Esophagus (tissue), 2 donors: ENCODE results near the gene TTPAL. TPM values are rescaled to one million over a fixed set of nuclear protein-coding genes. Genes with fewer than 3 reads are reported as not detected.

Source experiments
- H3K27ac ChIP-seq, 2 donors: one replicate each; pipeline ENCODE4 v1.5.1; 2013; ENCODE audit warnings: low read depth in 2 of 2, mild to moderate bottlenecking in 2 of 2, inconsistent platforms in 1 of 2, low read length in 1 of 2, moderate library complexity in 1 of 2
- H3K27me3 ChIP-seq, 2 donors: one replicate each; pipeline ENCODE4 v1.6.1; 2013; ENCODE audit warnings: low read length in 2 of 2, control low read depth in 1 of 2, mild to moderate bottlenecking in 1 of 2; ENCODE audit not compliant: insufficient read depth in 2 of 2, control insufficient read depth in 1 of 2
- H3K36me3 ChIP-seq, 2 donors: one replicate each; pipeline ENCODE4 v1.6.1; 2013; ENCODE audit warnings: low read length in 1 of 2; ENCODE audit not compliant: control insufficient read depth in 2 of 2, insufficient read depth in 2 of 2
- H3K4me1 ChIP-seq, 2 donors: one replicate each; pipeline ENCODE4 v1.6.1; 2013; ENCODE audit warnings: low read length in 1 of 2; ENCODE audit not compliant: control insufficient read depth in 2 of 2, insufficient read depth in 2 of 2
- H3K4me3 ChIP-seq, 2 donors: one replicate each; pipeline ENCODE4 v1.5.1; 2013; ENCODE audit warnings: low read length in 2 of 2, mild to moderate bottlenecking in 2 of 2, low read depth in 1 of 2, moderate library complexity in 1 of 2
- H3K9me3 ChIP-seq, 2 donors: one replicate each; pipeline ENCODE4 v1.6.1; 2013; ENCODE audit warnings: mild to moderate bottlenecking in 2 of 2, low read depth in 1 of 2, low read length in 1 of 2, moderate library complexity in 1 of 2; ENCODE audit not compliant: control insufficient read depth in 2 of 2, insufficient read depth in 1 of 2
- WGBS, 2 donors: extraction: QIAGEN DNeasy Blood & Tissue Kit; methylation state at CpG; one replicate each; pipeline ENCODE4 v1.1.7; 2013; 5-methylcytosine and 5-hydroxymethylcytosine counted together
- polyA plus RNA-seq, 2 donors: library from polyadenylated mRNA; stranded (reverse); fragments of 200-250 nt; gene quantifications; one replicate each; pipeline ENCODE4 v1.2.3, GENCODE V29; 2013
- donor health status: healthy with polysubstance abuse.
- donor health status: Bipolar disorder and iron deficiency.

Gene TTPAL
- polyA plus RNA-seq, 2 donors = 3.1 to 5.0 TPM

DNA sequence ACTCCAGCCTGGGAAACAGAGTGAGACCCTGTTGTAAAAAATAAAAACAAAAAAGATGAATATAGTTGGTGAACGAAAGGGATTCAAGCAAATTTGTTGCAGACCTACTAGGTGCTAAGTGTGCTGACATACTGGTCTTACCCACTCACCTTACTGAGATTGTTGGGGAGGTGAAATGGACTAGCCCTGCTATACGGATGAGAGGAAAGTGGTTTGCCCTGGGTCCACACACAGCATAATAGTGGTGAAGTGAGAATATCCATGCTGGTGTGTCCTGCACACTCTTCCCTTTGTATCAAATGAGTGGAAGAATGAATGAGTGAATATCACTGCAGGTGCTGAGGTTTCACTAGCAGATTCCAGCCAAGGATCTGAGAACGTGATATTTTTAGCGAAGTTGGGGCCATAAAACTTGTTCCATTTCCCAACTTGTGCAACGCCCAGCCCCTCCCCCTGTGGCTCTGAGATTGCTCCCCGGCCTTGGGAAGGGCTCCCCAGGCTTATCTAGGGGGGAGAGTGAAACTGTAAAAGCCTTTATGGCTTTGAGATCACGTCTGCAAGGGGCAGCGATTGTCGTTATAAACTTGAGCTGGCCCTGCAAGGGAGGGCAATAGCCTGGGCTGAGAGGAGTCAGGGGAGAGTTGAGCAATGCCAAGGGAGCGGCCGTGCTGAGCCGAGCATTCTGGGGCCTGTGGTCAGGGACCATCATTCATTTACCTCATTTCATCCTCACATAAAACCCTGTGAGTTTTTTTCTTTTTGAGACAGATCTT is 33.2 kb upstream of the TTPAL start:
- H3K36me3 ChIP-seq = no peaks in the 10 kb centered on the region
- H3K4me1 ChIP-seq = peaks cover 0 to 3% of the 10 kb centered on the region in 2 donors
- no peak overlapping the region for H3K4me3 ChIP-seq
- no peaks in the 10 kb centered on the region for H3K27me3 ChIP-seq
- no peaks in the 10 kb centered on the region for H3K9me3 ChIP-seq
- no peak overlapping the region for H3K27ac ChIP-seq
- WGBS, 2 donors = 52 to 56% methylated on average over 12 of the region's 12 CpGs

DNA sequence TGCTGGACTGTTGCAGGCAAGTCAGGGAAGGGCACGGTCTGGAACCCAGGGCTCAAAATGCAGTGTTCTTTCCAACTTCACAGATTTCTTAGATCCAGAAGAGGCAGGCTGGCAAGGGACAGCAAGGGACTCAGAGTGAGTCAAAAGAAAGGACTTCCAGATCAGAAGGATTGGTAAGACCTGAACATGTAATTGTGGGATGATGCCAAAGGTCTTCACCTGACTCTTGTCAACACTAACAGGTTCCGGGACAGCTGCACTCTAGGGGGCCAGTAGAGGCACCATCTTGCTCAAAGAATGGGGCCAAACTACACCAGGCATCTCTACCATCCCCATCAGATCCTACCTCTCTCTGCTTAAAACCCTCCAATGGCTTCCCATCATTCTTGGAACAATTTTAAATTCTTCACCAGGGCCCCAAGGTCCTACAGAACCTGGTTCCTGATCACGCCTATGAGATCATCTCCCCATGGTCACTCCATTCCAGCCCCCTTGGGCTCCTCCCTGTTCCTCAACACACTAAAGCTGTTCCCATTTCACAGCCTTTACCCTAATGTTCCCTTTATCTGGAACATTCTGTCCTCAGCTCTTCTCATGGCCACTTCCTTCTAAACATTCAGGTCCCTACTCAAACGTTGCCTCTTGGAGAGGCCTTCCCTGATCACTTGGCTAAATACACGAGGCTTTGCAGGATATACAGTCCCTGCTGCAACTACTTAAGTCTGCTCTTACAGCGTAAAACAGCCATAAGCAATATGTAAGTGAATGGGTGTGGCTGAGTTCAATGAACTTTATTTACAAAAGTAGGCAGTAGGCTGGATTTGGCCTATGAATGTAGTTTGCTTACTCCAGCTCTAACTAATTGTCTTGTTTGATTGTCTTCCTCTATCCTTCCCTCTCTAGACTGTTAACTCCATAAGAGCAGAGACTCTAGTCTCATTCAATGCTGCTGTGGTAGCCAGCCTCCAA is 29.6 kb upstream of the TTPAL start:
- Histone ChIP-seq H3K36me3 (no peaks in the 10 kb centered on the region), H3K9me3 (no peaks in the 10 kb centered on the region), H3K4me3 (no peak overlapping the region), H3K27ac (no peak overlapping the region), H3K4me1 (peaks cover 0 to 3% of the 10 kb centered on the region in 2 donors), H3K27me3 (no peaks in the 10 kb centered on the region)
- WGBS, 2 donors = 68% methylated on average over 6 of the region's 6 CpGs

DNA sequence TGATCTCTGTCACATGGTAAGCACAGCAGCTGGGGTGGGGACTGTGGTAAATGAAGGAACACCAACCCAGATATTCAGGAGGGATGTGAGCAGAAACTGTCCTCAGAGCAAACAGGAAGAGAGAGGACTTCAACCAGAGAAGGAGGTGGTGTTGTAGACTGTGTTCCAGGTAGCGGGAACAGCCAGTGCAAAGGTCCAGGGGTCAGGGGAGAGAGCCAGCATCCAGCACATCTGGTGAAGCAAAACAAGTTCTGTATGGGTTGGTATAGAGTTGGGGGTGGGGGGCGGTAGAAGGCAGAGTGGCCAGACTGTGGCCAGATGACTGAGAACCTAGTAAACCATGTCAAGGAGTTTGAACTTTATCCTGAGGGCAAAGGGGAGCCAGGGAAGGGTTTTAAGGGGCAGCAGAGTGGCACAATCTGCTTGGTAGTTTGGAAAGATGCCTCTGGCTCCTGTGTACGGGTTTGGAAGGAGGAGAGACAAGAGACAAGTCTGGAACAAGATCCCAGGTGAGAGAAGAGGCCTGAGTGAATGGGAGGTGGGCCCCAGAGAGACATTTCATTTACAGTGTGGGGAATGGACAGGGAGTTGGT is 27.8 kb upstream of the TTPAL start:
- H3K27ac ChIP-seq = no peak overlapping the region
- no peaks in the 10 kb centered on the region for H3K27me3 ChIP-seq
- H3K4me1 ChIP-seq = peaks cover 0 to 3% of the 10 kb centered on the region in 2 donors
- no peaks in the 10 kb centered on the region for H3K36me3 ChIP-seq
- 78 to 80% methylated on average over 3 of the region's 3 CpGs for WGBS, 2 donors
- no peak overlapping the region for H3K4me3 ChIP-seq
- H3K9me3 ChIP-seq = no peaks in the 10 kb centered on the region

DNA sequence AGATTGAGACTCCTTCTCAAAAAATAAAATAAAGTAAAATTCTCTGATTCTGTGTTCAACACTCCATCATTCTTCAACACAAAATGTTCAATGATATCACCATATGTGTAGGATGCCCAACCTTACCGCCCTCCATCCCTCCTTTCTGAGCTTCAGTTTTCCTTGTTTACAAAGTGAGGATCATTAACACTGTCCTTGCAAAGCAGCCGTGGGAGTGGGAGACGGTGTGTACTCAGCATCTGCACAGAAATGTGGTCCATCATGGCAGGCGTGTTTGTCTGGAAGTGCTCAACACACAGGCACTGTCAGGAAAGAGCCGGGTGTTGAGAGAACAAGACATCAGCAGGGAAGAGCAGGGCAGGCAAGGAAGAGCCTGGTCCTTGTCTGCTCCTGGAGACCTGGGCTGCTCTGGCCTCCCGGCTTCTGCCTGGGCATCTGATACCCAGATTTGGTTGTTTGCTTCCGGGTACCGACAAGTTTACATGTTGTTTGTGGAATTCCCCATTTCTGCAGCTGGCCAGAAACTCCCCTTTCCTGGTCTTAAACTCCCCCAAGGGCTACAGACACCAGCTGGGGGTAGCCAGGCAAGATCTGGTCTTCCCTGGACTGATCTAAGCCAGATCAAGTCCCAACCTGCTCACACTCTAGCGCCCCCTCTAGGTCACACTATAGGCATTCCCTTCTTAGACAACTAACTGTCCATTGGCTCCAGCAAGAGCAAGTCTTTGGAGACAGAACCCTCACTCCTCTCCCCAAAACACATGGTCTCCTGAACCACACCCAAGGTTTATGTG is 26.7 kb upstream of the TTPAL start:
- Histone ChIP-seq H3K4me3 (no peak overlapping the region), H3K9me3 (no peaks in the 10 kb centered on the region), H3K4me1 (peaks cover 0 to 3% of the 10 kb centered on the region in 2 donors), H3K36me3 (no peaks in the 10 kb centered on the region), H3K27ac (no peak overlapping the region), H3K27me3 (no peaks in the 10 kb centered on the region)
- 65 to 69% methylated on average over 9 of the region's 9 CpGs for WGBS, 2 donors

DNA sequence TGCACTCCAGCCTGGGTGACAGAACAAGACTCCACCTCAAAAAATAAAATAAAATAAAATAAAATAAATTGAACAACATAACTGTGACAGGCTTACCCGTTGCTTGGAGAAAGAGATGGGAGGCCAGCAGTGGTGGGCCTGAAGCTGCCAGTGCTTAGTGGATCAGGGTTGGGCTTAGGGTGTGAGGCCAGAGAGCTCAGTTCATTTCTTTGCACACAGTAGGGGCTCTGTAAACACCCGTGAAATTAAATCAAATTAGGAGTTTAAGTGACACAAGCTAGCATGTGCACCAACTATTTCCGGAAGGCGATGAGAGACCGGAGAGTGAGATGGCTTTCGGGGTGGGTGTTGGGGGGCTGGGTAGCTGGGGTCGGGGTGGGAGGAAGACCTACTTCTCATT is 25.8 kb upstream of the TTPAL start:
- Histone ChIP-seq H3K9me3 (no peaks in the 10 kb centered on the region), H3K4me3 (no peak overlapping the region), H3K36me3 (no peaks in the 10 kb centered on the region), H3K27ac (no peak overlapping the region), H3K27me3 (no peaks in the 10 kb centered on the region), H3K4me1 (peaks cover 0 to 3% of the 10 kb centered on the region in 2 donors)
- WGBS, 2 donors = 77 to 81% methylated on average over 7 of the region's 7 CpGs

DNA sequence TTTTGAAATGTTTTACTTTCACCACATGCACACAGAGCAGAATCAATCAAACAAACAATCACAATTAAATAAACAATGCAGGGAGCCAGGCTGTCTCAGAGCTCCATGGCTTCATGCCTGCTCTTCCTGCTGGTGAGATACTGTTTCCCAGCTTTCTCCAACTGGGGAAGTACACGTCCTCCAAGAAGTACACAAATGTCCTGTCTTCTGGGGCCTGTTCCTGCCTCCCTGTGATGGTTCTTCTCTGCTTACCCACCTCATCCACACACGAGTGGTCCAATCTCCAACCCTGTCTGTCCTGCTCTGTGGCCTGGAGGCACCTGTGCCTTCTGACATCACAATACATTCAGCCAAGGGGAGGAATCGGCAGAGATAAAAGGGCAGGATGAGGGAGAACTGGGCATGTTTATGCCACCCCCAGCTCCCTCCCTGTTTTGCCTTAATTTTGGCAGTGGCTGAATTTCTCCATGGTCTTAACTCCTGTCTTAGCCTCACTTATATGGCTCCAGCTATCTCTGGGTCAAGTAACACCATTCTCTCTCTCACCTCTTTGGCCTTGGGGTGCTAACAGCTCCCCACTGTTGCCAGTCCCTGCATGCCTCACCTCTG is 25.3 kb upstream of the TTPAL start:
- H3K9me3 ChIP-seq = no peaks in the 10 kb centered on the region
- no peak overlapping the region for H3K27ac ChIP-seq
- WGBS, 2 donors = 37 to 42% methylated on average over 3 of the region's 3 CpGs
- no peaks in the 10 kb centered on the region for H3K27me3 ChIP-seq
- H3K36me3 ChIP-seq = no peaks in the 10 kb centered on the region
- H3K4me1 ChIP-seq = peaks cover 0 to 2% of the 10 kb centered on the region in 2 donors
- no peak overlapping the region for H3K4me3 ChIP-seq

DNA sequence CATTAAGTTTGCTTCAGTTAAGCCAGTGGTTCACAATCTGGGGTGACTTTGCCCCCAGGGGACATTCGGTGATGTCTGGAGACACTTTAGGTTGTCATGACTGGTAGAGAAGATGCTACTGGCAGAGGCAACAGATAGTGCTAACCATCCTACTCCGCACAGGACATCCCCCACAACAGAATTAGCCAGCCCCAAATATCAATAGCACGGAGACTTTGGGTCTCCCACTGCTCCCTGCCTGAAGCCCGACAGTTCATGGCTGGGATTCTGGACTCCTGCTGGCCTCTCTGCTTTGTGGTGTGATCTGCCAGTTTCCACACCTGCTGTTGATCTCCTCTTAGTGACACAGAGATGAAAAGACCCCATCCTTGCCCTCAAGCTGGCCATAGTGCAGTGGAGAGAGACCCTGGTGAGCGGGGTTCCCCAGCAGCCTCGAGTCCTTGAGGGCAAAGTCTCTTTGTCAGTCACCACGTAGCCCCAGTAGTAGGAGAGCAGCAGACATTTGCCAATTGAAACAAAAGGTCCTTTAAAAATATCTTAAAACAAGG is 24.7 kb upstream of the TTPAL start:
- H3K27ac ChIP-seq = no peak overlapping the region
- H3K4me1 ChIP-seq = no peaks in the 10 kb centered on the region
- no peaks in the 10 kb centered on the region for H3K9me3 ChIP-seq
- WGBS, 2 donors = 70% methylated on average over 7 of the region's 7 CpGs
- H3K36me3 ChIP-seq = no peaks in the 10 kb centered on the region
- H3K4me3 ChIP-seq = no peak overlapping the region
- H3K27me3 ChIP-seq = no peaks in the 10 kb centered on the region

DNA sequence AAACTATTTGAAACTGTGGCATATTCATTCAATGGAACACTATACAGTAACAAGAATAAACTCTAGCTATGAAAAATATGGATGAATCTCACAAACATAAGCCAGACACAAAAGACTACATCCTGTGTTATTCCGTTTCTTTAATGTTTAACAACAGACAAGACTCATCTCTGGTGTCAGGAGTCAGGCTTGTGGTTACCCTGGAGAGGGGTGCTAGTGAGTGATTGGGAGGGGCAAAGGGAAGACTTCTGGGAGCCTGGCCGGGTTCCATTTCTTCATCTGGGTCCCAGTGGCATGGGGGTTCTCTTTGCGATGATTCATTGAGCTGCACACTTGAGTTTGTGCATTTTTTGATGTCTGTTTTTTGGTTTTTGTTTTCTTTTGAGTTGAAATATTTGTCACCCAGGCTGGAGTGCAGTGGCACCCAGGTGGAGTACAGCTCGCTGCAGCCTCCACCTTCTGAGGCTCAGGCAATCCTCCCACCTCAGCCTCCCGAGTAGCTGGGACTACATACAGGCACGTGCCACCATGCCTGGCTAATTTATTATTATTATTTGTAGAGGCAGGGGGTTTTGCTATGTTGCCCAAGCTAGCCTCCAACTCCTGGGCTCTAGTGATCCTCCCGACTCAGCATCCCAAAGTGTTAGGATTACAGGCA is 21.2 kb upstream of the TTPAL start:
- Histone ChIP-seq H3K9me3 (no peaks in the 10 kb centered on the region), H3K36me3 (no peaks in the 10 kb centered on the region), H3K4me3 (no peak overlapping the region), H3K27me3 (no peaks in the 10 kb centered on the region), H3K4me1 (no peaks in the 10 kb centered on the region), H3K27ac (no peak overlapping the region)
- WGBS, 2 donors = 81 to 89% methylated on average over 7 of the region's 7 CpGs
